ENCODE results near the gene DNAJB12. TPM values are rescaled to one million over a fixed set of nuclear protein-coding genes. Genes with fewer than 3 reads are reported as not detected.

Gene DNAJB12
- 42.2 and 61.3 TPM in 2 replicates for total RNA-seq

DNA sequence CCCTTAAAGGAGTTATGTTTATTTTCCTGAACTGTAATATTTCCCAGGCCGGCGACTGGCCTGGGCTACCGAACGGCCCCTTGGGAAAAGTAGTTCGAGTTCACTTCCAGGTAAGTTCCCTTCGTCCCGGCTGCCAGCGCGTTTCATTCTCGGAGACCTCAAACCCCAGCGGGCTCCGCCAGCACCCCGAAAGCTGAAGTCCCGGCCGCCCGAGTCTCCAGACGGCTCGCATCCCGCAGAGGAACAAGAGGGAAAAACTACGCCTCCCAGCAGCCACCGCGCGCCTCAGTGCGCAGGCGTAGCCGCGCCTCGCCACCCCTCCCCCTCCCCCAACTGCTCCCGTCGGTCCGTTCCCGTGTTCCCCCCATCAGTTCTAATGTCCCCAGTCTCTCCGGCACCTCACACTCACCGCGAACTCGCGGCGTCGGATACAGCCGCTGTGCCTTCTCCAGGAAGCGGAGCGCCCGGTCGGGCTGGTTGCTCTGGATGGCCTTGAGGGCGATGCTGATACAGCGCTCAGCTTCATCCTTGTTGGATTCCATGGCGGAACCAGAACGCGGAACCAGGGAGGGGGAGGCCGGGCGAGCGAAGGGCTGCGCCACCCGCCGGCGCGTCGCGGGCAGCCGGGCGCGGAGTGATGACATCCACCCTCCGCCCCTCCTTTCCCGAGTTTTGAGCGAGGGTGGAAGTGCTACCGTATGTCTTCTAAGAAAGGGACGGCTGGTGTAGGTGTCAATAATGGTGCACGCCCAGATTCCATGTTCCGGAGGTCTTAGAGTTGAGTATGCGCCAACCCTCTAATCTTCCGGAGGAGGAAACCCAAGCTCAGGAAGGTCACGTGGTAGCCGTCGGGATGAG, at the start of gene DNAJB12:
Gene DNAJB12 (minus strand): TSS at position 564 of the 858 bp plus-strand sequence. CDS start 22 bp downstream, at position 542.

Small RNA genes lying within 50 kb of the gene (small RNA-seq; reads per million reads assigned to genes)
- gene RNU6-805P (ENCODE audit: low replicate concordance) = not detected

Other genes with a start within 250 kb of the DNAJB12 start
- gene ANAPC16, start 138.9 kb downstream of the DNAJB12 start, total RNA-seq = 33.7 and 39.2 TPM in 2 replicates
- 27.1 and 42.7 TPM in 2 replicates for gene ASCC1, start 138.6 kb downstream of the DNAJB12 start, total RNA-seq
- gene DDIT4, start 81.0 kb downstream of the DNAJB12 start, total RNA-seq = 134 and 754 TPM in 2 replicates